Adipose tissue (tissue), 3 donors: ENCODE measurements around the gene PSG1. TPM values are rescaled to one million over a fixed set of nuclear protein-coding genes. Genes with fewer than 3 reads are reported as not detected.
"Not testable (repeated sequence)": the region's sequence is repeated elsewhere in the genome, so short reads cannot be mapped to it uniquely, and the experiment has no call there.

ENCODE experiments used
- H3K27ac ChIP-seq: one replicate; pipeline ENCODE4 v1.5.1; 2013; ENCODE audit warnings: low read depth, low read length
- WGBS, 3 donors: extraction: QIAGEN DNeasy Blood & Tissue Kit; methylation state at CpG; one replicate each; pipeline ENCODE4 v1.1.7; 2013; 5-methylcytosine and 5-hydroxymethylcytosine counted together
- polyA plus RNA-seq, 3 donors: library from polyadenylated mRNA; stranded (reverse); fragments of 200-250 nt; gene quantifications; one replicate each; pipeline ENCODE4 v1.2.3, GENCODE V29; 2013
- donor health status: healthy with polysubstance abuse.
- donor health status: Bipolar disorder and iron deficiency.
- donor health status: healthy.

PSG1 gene
- polyA plus RNA-seq, 3 donors = not detected

DNA sequence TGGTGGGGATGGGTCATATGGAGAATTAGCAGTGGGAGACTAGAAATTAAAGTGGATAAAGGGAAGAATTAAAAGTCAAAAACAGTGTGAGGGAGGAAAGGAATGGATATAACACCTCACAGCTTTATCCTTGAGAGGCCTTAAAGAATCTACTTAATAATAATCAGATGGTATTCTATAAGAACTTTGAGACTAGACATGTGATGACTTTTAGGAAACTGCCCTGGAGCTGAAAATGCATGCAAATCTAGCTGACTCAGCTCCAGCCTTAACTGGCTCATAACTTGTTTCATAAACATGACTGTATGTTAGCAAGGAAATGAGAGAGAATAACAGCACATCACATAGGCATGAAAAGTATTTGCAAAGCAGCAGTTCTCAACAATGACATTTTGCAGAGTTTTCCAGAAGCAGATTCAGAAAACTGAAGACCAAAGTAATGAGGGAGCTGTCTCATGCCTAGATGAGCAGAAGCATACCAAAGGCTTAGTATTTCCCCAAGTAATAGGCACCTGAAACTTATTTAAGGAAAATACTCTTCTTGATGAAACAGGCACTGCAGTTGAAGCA lies 8.4 kb upstream of the PSG1 start:
- not testable (repeated sequence) for H3K27ac ChIP-seq

DNA sequence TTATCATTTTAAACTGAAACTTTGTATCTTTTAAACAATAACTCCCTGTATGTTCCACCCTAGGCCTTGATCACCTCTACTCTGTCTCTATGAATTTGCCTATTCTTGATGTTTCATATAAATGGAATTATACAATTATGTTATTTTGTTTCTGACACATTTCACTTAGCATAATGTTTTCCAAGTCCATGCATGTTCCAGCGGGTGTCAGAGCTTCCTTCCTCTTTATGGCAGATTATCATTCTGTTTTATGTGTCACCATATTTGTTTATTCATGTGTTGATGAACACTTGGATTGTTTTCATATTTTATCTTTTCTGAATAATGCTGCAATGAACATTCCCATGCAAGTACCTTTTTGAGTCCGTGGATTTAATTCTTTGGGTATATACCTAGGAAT lies 3.2 kb upstream of the PSG1 start:
- not testable (repeated sequence) for H3K27ac ChIP-seq
- WGBS, 3 donors = 79 to 85% (median 84%) methylated on average over 2 of the region's 2 CpGs

DNA sequence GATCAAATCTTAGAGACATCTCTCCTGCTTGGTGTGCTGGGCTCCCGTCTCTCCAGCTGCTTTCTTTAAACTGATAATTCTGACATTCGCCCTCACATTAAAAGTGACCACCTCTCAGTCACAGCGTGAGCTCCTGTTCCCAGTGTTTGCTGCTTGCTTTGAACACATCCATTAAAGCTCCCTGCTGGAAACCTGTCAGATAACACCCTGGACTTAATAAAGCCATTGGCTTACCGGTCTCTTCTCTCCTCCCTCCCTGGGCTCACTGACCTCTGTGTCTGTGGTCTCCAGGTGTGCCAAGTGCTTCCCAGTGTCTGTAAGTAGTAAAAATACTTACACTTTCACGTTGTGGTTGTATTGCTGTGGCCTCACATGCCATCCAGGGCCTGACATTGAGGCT lies 2.5 kb upstream of the PSG1 start:
- 27 to 68% (median 60%) methylated on average over 5 of the region's 5 CpGs for WGBS, 3 donors

DNA sequence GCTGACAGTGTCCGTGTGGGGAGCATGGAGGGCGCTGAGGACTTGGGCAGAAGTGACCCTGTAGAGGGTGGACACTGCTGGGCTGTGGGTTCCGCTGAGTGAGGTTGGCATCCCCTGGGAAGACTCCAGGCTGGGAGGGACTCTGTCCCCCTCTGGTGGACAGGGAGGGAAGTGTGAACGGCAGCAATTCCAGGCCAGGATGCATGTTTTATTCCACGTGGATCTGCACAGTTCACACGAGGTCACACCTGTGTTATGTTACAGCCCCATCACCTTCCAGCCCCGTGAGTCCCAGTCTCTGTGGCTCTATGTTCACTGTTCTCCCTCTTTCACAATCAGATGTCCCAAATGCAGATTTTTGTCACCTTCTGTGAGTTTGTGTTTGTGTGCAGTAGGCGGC lies 1.8 kb upstream of the PSG1 start:
- WGBS, 3 donors = 47 to 68% (median 62%) methylated on average over 8 of the region's 8 CpGs

More for the DNA sequence above, 2.5 kb upstream of the PSG1 start:
- H3K27ac ChIP-seq = not testable (repeated sequence)

DNA sequence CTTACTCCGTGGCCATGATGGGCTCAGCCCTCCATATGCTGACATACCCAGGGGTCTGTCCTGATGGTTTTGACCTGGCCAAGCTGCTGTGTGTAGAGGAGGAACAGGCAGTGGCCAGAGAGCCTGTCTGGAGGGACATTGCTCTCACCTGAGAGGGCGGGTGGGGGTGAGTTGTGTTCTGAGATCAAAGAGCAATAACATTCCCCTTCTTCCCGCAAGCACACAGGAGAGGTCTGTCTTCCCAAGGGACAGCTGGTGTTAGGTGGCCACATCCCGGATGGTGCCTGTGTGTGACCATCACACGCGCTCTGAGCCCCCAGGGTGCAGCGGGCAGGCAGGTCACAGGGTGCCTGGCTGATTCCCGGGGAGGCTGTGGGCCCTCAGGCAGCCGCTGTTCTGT lies 1.1 kb upstream of the PSG1 start:
- 69 to 92% (median 84%) methylated on average over 9 of the region's 9 CpGs for WGBS, 3 donors

More for the DNA sequence above, 1.8 kb upstream of the PSG1 start:
- H3K27ac ChIP-seq = not testable (repeated sequence)

DNA sequence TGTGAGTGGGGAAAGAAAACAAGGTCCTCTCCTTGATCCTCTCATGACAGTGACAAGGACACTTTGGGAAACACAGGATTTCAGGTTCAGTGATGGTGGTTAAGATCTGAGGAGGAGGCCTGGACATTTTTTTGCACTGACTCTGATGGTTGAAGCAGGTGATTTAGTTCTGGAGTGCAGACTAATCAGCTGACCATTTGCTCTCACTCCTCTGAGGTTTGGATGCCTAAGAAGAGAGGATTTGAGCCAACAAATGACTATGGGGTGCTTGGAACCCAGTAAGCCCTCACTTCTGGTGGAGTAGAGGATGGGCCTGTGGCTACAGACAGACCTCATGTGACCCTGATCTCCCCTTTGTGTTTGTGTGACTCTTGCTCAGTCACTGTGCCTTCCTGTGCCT lies 2.9 kb downstream of the PSG1 start:
- not testable (repeated sequence) for H3K27ac ChIP-seq

More for the DNA sequence above, 1.1 kb upstream of the PSG1 start:
- not testable (repeated sequence) for H3K27ac ChIP-seq

DNA sequence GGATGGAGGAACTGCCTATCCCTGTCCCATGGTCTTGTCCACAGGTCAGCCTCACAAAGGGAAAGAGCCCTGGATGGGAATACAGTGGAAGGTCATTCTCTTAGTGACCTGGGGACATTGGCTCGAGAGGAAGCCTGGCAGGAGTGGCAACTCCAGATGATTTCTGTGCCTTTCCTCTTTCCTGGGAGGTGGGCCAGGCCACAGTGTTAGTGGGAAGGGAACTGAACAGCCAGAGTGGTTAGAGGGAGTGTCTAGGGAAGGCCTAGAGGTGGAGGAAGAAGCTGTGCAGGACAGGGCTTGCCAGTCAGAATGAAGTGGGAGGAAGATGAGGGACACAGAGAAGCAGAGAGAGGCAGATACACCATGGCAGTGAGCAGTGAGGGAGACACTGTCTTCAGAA lies 3.6 kb downstream of the PSG1 start:
- 47 to 52% (median 48%) methylated on average over 1 of the region's 1 CpG for WGBS, 3 donors
- H3K27ac ChIP-seq = not testable (repeated sequence)

DNA sequence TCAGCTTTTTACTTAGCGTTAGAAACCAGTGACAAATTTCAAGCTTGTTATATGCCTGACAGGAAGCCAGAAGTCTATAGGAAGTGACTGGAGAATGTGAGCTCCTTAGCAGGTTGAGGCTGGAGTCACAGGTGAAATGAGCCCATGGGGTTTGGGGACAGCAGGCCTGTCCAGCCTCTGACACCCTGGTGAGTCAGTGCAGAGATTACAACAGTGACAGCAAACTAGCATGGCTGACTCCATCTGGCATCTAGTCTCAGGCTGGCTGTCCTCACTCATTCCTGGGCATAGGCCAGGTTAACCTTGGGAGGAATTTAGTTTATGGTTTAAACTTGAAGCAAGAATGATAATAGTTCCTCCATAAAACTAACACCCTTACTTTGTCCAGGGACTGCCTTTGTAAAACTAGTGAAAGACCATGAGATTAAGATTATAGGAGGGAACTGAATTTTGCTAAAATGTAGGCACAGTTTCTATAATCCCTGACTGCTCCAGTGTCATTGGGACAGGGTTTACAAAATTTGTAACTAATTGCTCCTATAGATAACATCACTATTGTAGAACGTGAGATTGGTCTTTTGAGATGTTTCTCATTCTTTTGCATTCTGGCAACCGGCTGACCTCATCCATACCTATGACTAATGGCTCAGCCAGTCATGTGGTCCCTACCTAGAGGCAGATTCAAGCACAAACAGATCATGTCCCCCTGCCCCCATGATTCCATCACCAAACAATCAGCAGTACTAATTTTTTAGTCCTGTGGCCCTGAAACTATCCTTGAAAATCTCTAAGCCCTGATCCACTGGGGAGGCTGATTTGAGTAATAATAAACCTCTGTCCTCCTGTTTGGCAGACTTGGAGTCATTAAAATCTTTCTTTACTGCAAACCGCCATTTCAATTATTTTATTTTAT lies 4.4 kb downstream of the PSG1 start:
- 53 to 72% (median 66%) methylated on average over 4 of the region's 4 CpGs for WGBS, 3 donors
- not testable (repeated sequence) for H3K27ac ChIP-seq

DNA sequence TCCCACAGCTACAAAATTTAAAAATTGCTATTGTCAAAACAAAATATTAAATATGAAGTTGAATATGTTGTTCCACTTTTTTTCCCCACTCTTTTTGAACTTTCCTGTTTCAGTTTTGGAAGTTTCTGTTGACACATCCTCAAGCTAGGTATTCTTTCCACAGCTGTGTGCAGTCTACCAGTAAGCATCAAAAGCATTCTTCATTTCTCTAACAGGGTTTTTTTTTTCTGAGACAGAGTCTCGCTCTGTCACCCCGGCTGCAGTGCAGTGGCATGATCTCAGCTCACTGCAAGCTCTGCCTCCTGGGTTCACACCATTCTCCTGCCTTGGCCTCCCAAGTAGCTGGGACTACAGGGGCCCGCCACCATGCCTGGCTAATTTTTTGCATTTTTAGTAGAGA lies 5.4 kb downstream of the PSG1 start:
- not testable (repeated sequence) for H3K27ac ChIP-seq
- WGBS, 3 donors = 72 to 91% (median 75%) methylated on average over 3 of the region's 3 CpGs

DNA sequence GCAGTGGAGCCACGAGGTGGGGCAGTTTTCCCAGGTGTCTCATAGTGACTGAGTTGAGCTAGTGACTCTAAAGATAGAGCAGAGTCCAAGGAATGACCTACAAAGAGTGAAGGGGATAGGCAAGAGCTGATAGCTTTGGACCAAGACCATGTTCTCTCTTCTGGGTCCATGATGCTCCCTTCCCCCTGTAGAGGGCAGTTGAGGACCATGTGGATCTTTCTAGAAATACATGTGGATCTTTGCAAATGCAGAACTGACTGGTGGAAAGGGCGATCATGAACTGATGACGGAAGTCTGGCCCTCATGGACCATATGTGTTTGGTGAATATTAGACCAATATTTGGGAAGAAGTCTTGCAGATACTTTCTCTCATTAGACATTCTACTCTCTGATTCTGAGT lies 6.9 kb downstream of the PSG1 start:
- 56 to 68% (median 64%) methylated on average over 3 of the region's 3 CpGs for WGBS, 3 donors
- H3K27ac ChIP-seq = no peak overlapping the region

DNA sequence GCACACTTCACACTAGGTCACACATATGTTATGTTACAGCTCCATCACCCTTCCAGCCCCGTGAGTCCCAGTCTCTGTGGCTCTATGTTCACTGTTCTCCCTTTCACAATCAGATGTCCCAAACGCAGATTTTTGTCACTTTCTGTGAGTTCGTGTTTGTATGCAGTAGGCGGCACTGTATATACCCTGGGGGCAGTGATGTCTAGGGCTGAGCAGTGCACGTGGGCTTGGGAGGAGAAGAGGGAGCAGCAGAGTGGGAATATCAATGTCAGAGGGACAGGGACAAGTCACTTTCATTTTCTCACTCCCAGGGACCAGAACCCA lies 22.0 kb downstream of the PSG1 start:
- H3K27ac ChIP-seq = no peak overlapping the region
- 59 to 72% (median 70%) methylated on average over 5 of the region's 5 CpGs for WGBS, 3 donors

DNA sequence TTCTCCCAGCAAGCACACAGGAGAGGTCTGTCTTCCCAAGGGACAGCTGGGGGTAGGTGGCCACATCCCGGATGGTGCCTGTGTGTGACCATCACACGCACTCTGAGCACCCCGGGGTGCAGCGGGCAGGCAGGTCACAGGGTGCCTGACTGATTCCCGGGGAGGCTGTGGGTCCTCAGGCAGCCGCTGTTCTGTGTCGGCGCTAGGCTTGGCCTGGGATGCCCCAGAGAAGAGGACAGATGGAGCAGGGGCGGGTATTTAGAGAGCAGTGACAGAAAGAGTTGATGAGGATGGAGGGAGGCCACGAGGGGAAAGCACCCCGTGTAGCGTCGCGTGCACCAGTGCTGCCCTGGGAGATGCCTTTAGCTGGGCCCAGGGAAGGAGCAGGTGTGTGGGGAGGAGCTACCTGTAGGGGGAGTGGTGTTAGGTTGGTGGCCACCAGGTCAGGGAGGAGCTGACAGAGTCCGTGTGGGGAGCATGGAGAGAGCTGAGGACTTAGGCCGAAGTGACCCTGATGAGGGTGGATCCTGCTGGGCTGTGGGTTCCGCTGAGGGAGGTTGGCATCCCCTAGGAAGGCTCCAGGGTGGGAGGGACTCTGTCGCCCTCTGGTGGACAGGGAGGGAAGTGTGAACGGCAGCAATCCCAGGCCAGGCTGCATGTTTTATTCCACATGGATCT lies 22.5 kb downstream of the PSG1 start:
- not testable (repeated sequence) for H3K27ac ChIP-seq
- WGBS, 3 donors = 80 to 83% (median 80%) methylated on average over 16 to 19 of the region's 19 CpGs

DNA sequence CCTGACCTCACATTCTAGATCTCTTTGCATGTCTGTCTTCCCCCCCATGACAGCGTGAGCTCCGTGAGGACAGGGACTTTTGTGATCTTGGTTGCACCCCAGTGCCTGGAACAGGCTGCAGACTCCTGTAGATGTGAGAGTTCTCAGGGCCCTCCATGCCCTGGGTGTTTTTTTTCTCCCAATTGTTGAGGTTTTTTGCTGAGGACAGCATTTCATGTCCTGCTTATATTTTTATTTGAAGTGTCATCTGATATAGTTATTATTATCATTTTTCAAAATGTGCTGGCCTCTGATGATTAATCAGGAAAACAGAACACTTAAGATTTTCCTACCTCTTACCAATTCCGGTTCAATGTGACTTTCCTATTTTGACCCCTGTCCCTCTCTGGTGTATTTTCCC lies 24.8 kb downstream of the PSG1 start:
- 87 to 92% (median 92%) methylated on average over 1 of the region's 3 CpGs for WGBS, 3 donors

DNA sequence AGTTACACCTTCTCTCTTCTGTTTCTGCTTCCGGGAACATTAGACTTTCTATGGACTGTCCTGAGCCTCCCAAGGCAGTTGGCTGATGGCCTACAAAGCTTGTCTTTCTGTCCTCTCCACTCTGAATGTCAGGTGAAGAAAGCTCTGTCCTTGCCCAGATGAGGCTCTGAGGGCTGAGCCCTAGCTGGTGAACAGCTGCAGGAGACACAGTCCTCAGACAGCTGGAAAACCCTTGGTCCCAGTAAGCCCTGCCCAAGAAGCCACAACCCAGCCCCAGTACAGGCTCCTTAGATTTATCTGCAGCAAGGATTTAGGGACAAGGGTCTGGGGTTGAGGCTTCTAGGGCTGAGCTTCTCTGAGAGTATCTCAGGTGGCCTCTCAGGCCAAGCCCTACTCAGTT lies 26.3 kb downstream of the PSG1 start:
- H3K27ac ChIP-seq = not testable (repeated sequence)
- 50 to 93% (median 65%) methylated on average over 1 of the region's 1 CpG for WGBS, 3 donors

More for the DNA sequence above, 24.8 kb downstream of the PSG1 start:
- H3K27ac ChIP-seq = not testable (repeated sequence)

DNA sequence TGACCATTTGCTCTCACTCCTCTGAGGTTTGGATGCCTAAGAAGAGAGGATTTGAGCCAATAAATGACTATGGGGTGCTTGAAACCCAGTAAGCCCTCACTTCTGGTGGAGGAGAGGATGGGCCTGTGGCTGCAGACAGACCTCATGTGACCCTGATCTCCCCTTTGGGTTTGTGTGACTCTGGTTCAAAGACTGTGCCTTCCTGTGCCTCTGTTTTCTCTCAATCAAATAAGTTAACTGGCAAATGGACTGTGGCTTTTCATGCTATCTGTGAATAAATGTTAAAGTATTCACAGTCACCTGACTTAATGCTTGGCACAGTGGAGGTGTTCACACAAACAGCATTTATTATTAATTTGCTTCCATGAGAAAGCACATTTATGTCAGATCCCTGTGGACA lies 26.7 kb downstream of the PSG1 start:
- H3K27ac ChIP-seq = not testable (repeated sequence)

DNA sequence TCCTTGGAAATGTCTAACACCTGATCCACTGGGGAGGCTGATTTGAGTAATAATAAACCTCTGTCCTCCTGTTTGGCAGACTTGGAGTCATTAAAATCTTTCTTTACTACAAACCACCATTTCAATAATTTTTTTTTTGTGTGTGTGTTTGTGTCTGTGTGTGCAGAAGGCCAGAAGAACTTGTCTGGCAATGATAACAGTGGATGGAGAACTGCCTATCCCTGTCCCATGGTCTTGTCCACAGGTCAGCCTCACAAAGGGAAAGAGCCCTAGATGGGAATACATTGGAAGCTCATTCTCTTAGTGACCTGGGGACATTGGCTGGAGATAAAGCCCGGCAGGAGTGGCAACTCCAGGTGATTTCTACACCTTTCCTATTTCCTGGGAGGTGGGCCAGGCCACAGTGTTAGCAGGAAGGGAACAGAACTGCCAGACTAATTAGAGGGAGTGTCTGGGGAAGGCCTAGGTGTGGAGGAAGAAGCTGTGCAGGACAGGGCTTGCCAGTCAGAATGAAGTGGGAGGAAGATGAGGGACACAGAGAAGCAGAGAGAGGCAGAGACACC lies 27.7 kb downstream of the PSG1 start:
- WGBS, 3 donors = 32 to 66% (median 56%) methylated on average over 1 of the region's 1 CpG
- not testable (repeated sequence) for H3K27ac ChIP-seq

DNA sequence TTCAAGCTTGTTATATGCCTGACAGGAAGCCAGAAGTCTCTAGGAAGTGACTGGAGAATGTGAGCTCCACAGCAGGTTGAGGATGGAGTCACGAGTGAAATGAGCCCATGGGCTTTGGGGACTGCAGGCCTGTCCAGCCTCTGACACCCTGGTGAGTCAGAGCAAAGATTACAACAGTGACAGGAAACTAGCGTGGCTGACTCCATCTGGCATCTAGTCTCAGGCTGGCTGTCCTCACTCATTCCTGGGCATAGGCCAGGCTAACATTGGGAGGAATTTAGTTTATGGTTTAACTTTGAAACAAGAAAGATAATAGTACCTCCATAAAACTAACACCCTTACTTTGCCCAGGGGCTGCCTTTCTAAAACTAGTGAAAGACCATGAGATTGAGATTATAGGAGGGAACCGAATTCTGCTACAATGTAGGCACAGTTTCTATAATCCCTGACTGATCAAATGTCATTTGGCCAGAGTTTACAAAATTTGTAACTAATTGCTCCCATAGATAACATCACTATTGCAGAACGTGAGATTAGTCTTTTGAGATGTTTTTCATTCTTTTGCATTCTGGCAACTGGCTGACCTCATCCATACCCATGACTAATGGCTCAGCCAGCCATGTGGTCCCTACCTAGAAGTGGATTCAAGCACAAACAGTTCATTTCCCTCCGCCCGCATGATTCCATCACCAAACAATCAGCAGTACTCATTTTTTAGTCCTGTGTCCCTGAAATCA lies 28.4 kb downstream of the PSG1 start:
- H3K27ac ChIP-seq = no peak overlapping the region
- 44 to 51% (median 50%) methylated on average over 6 of the region's 6 CpGs for WGBS, 3 donors

DNA sequence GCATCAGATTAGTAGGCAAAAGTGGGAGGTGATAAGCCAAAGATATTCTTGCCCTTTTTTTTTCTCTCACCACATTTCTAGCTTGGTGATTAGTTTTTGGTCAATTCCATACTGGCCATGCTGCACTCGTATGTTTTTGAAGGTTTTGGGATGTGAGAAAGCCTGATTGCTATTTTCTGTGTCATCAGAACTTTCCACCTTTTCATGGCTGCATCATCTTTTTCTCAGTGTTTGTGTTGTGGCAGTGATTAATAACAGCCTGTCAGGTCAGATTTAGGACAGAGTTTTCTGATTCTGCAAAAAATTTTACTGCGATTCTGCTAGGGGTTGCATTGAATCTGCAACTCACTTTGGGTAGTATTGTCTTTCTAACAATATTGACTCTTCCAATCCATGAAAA lies 32.9 kb downstream of the PSG1 start:
- 59 to 78% (median 76%) methylated on average over 2 of the region's 2 CpGs for WGBS, 3 donors
- H3K27ac ChIP-seq = no peak overlapping the region

DNA sequence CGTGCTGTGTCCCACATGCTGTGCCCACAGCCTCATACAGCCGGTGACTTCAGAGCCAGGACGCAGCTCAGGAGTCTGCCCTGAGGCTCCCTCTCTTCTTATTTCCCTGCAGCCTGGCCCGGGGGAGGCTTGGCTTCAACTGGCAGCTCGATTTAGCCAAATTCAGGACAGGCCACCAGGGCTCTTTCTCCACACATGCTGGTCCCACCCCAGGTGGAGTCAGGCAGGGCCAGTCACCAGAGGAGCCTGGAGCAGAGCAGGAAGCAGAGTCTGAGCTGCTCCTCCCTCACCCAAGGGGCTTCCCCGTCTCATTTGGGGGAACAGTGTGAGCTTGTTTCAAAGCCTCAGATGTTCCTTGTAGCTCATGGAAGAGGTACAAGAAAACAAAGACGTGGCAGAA lies 35.9 kb downstream of the PSG1 start:
- H3K27ac ChIP-seq = not testable (repeated sequence)
- WGBS, 3 donors = 50 to 60% (median 56%) methylated on average over 5 to 7 of the region's 7 CpGs
